ENCODE measurements around the gene GALNT4.

The GALNT4 gene

DNA sequence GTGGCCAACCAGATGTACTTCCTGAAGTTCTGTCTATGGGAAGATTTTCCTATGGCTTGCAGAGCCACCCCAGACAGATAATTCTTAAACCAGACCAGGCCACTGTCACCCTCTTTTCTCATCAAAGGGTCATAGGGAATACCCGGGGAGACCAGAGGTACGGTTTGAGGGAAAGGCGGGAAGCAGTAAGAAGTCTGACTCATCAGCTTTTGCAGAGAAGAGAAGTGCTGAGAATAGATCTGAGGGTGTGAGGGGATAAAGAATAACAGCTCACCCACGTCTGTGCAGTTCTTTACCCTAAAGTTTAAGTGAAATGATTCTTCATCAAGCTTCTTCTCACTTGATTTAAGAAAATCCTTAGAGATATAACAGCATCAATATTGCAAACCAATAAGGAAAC is 22.5 kb upstream of the GALNT4 start:
- H3K4me3 ChIP-seq (ENCODE audit: low read depth, low read length), result no peak overlapping the region
- H3K4me1 ChIP-seq (ENCODE audit: control insufficient read depth, insufficient read depth, low read length), result no peaks in the 10 kb centered on the region
- H3K27me3 ChIP-seq (ENCODE audit: control insufficient read depth, insufficient read depth, low read length), result no peaks in the 10 kb centered on the region
- H3K36me3 ChIP-seq (ENCODE audit: control insufficient read depth, insufficient read depth, low read length), result no peaks in the 10 kb centered on the region
- H3K9me3 ChIP-seq (ENCODE audit: control insufficient read depth, insufficient read depth, low read length), result no peaks in the 10 kb centered on the region
- H3K9ac ChIP-seq (ENCODE audit: low read depth, low read length), result no peak overlapping the region

DNA sequence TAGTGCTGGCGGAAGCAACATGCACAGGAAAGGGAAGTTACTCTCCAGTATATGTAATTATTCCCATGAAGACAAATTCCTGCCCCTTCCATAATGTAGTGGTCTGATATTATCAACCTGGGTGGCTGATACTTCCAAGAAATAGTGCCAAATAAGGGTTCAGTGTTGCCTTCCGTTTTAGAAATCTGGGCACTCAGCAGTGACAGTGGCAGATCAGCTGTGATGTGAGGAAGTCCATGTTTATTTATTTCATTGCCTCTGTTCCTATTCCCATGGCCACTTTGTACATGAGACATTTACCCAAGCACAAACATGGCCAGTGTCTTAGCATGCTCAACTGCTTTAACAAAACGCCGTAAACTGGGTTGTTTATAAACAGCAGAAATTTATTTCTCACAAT is 21.6 kb upstream of the GALNT4 start:
- Histone ChIP-seq H3K36me3 (ENCODE audit: control insufficient read depth, insufficient read depth, low read length) (no peaks in the 10 kb centered on the region), H3K27me3 (ENCODE audit: control insufficient read depth, insufficient read depth, low read length) (no peaks in the 10 kb centered on the region), H3K4me3 (ENCODE audit: low read depth, low read length) (no peak overlapping the region), H3K9ac (ENCODE audit: low read depth, low read length) (no peak overlapping the region), H3K9me3 (ENCODE audit: control insufficient read depth, insufficient read depth, low read length) (no peaks in the 10 kb centered on the region), H3K4me1 (ENCODE audit: control insufficient read depth, insufficient read depth, low read length) (no peaks in the 10 kb centered on the region)

DNA sequence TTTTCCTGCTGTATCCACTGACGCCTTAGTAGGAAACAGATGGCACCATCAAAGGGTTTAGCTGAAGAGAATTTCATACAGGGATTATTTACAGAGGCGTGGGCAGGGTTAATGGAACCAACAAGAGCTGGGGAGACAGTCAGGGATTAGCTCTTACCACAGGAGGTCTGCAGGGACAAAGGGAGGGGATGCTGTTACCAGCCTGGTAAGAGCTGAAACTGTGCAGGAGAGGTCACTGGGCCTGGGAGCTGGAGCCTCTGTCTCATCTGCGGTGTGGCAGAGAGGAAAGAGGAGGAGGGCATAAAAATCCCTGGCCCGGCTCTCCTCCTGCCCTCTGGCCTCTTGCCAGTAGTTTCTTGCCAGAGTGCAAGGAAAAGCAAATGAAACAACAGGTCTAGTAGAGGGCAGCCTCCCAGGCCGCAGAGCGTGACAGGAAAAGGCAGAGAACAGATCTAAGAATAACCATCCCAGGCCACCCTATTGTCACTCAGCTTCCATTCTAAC is 20.1 kb upstream of the GALNT4 start:
- Histone ChIP-seq H3K4me1 (ENCODE audit: control insufficient read depth, insufficient read depth, low read length) (no peaks in the 10 kb centered on the region), H3K36me3 (ENCODE audit: control insufficient read depth, insufficient read depth, low read length) (no peaks in the 10 kb centered on the region), H3K4me3 (ENCODE audit: low read depth, low read length) (no peak overlapping the region), H3K27me3 (ENCODE audit: control insufficient read depth, insufficient read depth, low read length) (no peaks in the 10 kb centered on the region), H3K9ac (ENCODE audit: low read depth, low read length) (no peak overlapping the region), H3K9me3 (ENCODE audit: control insufficient read depth, insufficient read depth, low read length) (no peaks in the 10 kb centered on the region)

DNA sequence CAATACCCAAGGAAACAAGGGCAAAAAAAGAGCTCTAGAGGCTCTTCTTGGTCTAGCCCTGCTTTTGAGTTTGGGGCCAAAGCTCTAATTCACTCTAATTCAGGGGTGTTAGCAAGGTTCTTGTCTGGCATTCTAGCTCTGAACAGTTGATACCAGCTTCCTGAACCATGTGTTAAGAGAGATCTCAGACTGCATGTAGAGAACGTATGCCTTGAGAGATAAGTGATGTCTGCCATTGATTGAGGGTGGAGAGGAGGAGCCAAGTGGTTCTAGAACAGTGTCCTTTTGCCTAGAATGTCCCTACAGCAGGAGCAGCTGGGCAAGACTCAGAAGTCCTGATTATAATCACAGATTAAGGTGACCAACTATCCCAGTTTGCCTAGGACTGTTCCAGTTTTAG is 19.4 kb upstream of the GALNT4 start:
- H3K9me3 ChIP-seq (ENCODE audit: control insufficient read depth, insufficient read depth, low read length), result no peaks in the 10 kb centered on the region
- no peak overlapping the region for H3K9ac ChIP-seq (ENCODE audit: low read depth, low read length)
- H3K27me3 ChIP-seq (ENCODE audit: control insufficient read depth, insufficient read depth, low read length), result no peaks in the 10 kb centered on the region
- no peaks in the 10 kb centered on the region for H3K36me3 ChIP-seq (ENCODE audit: control insufficient read depth, insufficient read depth, low read length)
- H3K4me1 ChIP-seq (ENCODE audit: control insufficient read depth, insufficient read depth, low read length), result no peaks in the 10 kb centered on the region
- H3K4me3 ChIP-seq (ENCODE audit: low read depth, low read length), result no peak overlapping the region

DNA sequence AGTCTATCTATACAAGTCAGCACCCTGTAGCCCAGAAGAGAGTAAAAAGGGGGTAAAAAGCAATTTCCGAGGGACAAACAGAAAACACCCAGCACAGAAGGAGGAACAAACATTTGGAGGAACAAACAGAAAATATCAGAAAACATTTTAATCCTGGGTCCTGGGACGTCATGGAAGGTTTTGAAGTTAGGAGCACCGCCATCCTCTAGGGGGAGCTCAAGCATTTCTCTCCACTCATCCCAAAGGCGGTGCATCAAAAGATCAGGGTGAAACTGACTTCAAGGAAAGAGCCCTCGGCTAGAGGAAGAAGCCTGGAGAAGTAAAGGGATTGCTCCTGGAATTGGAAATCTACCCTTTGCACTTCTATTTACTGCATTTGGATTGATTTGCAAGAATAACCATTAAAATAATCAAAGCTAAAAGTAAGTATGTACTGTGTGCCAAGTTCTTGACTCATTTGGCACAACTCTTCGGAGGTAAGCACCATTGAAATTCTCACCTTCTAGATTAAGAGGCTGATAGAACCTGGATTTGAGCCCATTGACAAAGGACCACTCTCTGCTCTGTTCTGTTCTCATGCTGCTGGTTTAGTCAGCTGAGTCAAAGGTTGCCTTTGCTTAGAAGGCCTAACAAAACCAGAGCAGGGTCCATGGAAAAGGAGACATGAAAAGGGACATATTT is 18.5 kb upstream of the GALNT4 start:
- Histone ChIP-seq H3K9ac (ENCODE audit: low read depth, low read length) (no peak overlapping the region), H3K4me1 (ENCODE audit: control insufficient read depth, insufficient read depth, low read length) (no peaks in the 10 kb centered on the region), H3K9me3 (ENCODE audit: control insufficient read depth, insufficient read depth, low read length) (no peaks in the 10 kb centered on the region), H3K36me3 (ENCODE audit: control insufficient read depth, insufficient read depth, low read length) (no peaks in the 10 kb centered on the region), H3K4me3 (ENCODE audit: low read depth, low read length) (no peak overlapping the region), H3K27me3 (ENCODE audit: control insufficient read depth, insufficient read depth, low read length) (no peaks in the 10 kb centered on the region)

DNA sequence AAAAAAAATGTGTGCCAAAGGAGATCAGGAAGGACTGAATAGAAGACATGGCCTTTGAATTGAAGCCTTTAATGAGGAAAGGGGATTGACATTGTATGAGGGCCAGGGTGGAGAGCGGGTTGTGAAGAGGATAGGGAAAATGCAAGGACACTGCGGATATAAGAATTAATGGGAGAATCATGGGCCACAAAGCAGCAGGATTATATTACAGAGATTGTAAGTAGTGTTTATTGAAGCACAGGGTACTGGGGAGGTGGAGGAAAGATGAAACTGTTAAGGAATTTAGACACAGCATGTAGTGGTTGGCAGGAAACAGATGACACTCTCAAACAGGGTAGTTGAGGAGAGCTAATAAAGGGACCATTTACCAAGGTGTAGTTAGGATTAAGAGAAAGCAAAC is 17.6 kb upstream of the GALNT4 start:
- Histone ChIP-seq H3K36me3 (ENCODE audit: control insufficient read depth, insufficient read depth, low read length) (no peaks in the 10 kb centered on the region), H3K4me3 (ENCODE audit: low read depth, low read length) (no peak overlapping the region), H3K9ac (ENCODE audit: low read depth, low read length) (no peak overlapping the region), H3K4me1 (ENCODE audit: control insufficient read depth, insufficient read depth, low read length) (no peaks in the 10 kb centered on the region), H3K27me3 (ENCODE audit: control insufficient read depth, insufficient read depth, low read length) (no peaks in the 10 kb centered on the region), H3K9me3 (ENCODE audit: control insufficient read depth, insufficient read depth, low read length) (no peaks in the 10 kb centered on the region)

DNA sequence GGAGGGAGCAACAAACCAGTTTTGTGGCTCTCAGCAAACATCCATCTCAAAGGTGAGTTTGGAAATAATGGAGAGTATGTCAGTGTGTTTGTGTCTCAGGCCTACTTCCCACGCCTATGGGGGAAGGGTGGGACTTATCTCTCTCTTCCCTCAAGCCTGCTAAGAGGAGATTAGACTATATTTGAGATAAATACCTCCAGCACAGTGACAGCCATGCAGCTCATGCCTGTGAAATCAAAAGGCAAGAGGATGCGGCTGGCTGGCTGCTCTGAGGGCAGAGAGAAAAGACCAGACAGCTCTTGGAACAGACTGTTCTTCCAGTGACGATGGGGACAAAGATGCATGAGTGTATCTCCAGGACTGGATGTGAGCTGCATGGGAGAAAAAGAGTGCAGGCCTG is 16.0 kb upstream of the GALNT4 start:
- H3K9me3 ChIP-seq (ENCODE audit: control insufficient read depth, insufficient read depth, low read length), result no peaks in the 10 kb centered on the region
- H3K36me3 ChIP-seq (ENCODE audit: control insufficient read depth, insufficient read depth, low read length), result no peaks in the 10 kb centered on the region
- no peaks in the 10 kb centered on the region for H3K27me3 ChIP-seq (ENCODE audit: control insufficient read depth, insufficient read depth, low read length)
- H3K4me1 ChIP-seq (ENCODE audit: control insufficient read depth, insufficient read depth, low read length), result no peaks in the 10 kb centered on the region
- no peak overlapping the region for H3K9ac ChIP-seq (ENCODE audit: low read depth, low read length)
- H3K4me3 ChIP-seq (ENCODE audit: low read depth, low read length), result no peak overlapping the region

DNA sequence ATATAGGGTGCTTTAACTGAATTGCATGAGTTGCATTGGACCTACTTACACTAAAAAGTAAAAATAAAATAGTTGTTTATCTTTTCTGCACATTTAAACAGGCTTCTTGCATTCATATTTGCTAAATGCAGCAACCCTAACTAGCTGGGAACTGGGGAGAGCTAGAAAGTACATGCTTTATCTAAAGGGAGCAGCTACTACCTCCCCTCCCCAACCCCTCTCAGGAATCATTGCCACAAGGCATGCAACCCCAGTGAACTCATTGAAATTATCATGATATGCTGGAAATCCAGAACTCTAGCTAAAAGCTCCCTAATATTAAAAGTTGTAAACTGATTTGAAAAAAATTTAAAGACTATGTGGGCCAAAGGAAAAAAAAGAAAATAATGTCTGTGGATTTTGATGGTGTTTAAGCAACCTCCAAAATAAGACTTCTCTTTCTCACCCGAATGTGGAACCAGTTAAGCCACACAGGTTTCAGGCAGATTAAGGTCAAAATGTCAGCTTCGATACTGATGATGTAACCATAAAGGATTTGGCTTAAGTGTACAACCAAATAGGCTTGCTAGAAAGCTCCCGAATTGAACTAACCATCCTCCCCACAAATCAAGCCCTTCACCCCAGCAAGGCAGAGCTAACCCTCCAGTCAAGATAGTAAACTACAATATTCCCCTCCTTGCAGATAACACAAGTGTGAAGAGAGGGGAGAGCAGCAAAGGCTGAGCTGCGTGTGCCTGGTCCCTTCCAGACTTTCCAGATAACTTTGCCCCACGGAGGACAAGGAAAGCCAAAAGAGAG is 15.0 kb upstream of the GALNT4 start:
- Histone ChIP-seq H3K9ac (ENCODE audit: low read depth, low read length) (no peak overlapping the region), H3K27me3 (ENCODE audit: control insufficient read depth, insufficient read depth, low read length) (no peaks in the 10 kb centered on the region), H3K36me3 (ENCODE audit: control insufficient read depth, insufficient read depth, low read length) (no peaks in the 10 kb centered on the region), H3K4me3 (ENCODE audit: low read depth, low read length) (no peak overlapping the region), H3K9me3 (ENCODE audit: control insufficient read depth, insufficient read depth, low read length) (no peaks in the 10 kb centered on the region), H3K4me1 (ENCODE audit: control insufficient read depth, insufficient read depth, low read length) (no peaks in the 10 kb centered on the region)

DNA sequence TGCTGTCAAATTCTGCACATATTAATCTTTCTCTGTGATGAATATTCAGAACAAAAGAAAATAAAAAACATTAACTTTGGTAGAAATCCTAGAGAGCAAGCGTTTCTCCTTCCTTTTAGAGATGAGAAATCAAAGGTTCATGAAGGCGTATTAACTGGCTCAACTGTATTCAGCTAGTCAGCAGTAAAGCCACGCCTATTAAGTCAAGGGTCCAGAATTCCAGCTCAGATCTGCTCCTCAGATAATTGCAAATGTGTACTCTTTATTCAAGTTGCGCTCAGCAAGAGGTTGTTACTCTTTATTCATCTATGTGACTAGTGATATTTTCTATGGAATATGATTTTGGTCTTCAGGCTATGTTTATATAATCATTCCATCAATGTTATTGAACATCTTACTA is 14.3 kb upstream of the GALNT4 start:
- Histone ChIP-seq H3K4me1 (ENCODE audit: control insufficient read depth, insufficient read depth, low read length) (no peaks in the 10 kb centered on the region), H3K9me3 (ENCODE audit: control insufficient read depth, insufficient read depth, low read length) (no peaks in the 10 kb centered on the region), H3K4me3 (ENCODE audit: low read depth, low read length) (no peak overlapping the region), H3K36me3 (ENCODE audit: control insufficient read depth, insufficient read depth, low read length) (no peaks in the 10 kb centered on the region), H3K27me3 (ENCODE audit: control insufficient read depth, insufficient read depth, low read length) (no peaks in the 10 kb centered on the region), H3K9ac (ENCODE audit: low read depth, low read length) (no peak overlapping the region)

DNA sequence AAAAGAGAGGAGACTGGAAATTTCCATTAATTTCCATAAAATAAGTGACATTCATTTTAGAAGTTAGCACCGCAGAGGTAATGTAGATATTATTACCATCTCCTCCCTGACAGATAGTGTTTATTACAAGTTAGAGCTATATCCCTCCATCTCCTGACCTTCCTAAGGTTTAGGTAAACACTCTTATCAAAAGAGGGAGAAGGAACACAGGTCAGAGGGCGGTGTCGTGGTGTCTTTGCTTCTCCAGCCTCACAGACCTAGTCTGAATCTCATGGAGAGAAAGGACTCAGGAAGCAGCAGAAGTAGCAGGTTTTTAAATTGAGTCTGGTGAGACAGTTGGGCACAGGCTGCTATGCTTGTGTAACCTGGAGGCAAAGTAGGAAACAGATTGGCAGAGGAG is 12.8 kb upstream of the GALNT4 start:
- Histone ChIP-seq H3K4me3 (ENCODE audit: low read depth, low read length) (no peak overlapping the region), H3K36me3 (ENCODE audit: control insufficient read depth, insufficient read depth, low read length) (no peaks in the 10 kb centered on the region), H3K9me3 (ENCODE audit: control insufficient read depth, insufficient read depth, low read length) (no peaks in the 10 kb centered on the region), H3K4me1 (ENCODE audit: control insufficient read depth, insufficient read depth, low read length) (no peaks in the 10 kb centered on the region), H3K9ac (ENCODE audit: low read depth, low read length) (no peak overlapping the region), H3K27me3 (ENCODE audit: control insufficient read depth, insufficient read depth, low read length) (no peaks in the 10 kb centered on the region)

DNA sequence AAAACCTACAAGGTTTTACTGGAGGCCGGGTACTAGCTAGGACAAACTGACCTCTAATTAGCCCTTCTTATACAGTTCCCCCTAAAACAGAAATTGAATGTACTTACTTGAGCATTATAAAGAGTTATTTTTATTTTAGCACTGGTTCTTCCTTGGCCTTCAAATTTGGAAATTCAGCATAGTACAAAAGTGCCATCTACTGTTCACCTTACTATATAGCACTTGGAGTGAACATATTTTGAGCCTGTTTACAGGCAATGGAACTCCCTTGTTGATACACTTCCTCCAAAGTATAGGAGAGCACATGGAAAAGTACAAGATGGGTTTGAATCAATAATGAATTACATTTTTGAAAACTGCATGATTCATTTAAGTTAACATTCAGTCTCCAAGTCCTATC is 5.1 kb upstream of the GALNT4 start:
- Histone ChIP-seq H3K9me3 (ENCODE audit: control insufficient read depth, insufficient read depth, low read length) (no peaks in the 10 kb centered on the region), H3K4me1 (ENCODE audit: control insufficient read depth, insufficient read depth, low read length) (no peaks in the 10 kb centered on the region), H3K9ac (ENCODE audit: low read depth, low read length) (no peak overlapping the region), H3K4me3 (ENCODE audit: low read depth, low read length) (no peak overlapping the region), H3K27me3 (ENCODE audit: control insufficient read depth, insufficient read depth, low read length) (no peaks in the 10 kb centered on the region), H3K36me3 (ENCODE audit: control insufficient read depth, insufficient read depth, low read length) (no peaks in the 10 kb centered on the region)

DNA sequence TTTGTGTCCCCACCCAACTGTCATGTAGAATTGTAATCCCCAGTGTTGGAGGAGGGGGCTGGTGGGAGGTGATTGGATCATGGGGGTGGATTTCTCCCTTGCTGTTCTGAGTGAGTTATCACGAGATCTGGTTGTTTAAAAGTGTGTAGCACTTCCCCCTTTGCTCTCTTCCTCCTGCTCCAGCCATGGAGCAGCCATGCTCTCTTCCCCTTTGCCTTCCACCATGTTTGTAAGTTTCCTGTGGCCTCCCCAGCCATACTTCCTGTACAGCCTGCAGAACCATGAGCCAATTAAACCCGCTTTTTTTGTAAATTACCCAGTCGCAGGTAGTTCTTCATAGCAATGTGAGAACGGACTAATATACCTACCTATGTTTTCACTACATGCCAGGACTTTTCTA is 3.8 kb upstream of the GALNT4 start:
- Histone ChIP-seq H3K4me3 (ENCODE audit: low read depth, low read length) (no peak overlapping the region), H3K27me3 (ENCODE audit: control insufficient read depth, insufficient read depth, low read length) (no peaks in the 10 kb centered on the region), H3K4me1 (ENCODE audit: control insufficient read depth, insufficient read depth, low read length) (no peaks in the 10 kb centered on the region), H3K9me3 (ENCODE audit: control insufficient read depth, insufficient read depth, low read length) (no peaks in the 10 kb centered on the region), H3K9ac (ENCODE audit: low read depth, low read length) (no peak overlapping the region), H3K36me3 (ENCODE audit: control insufficient read depth, insufficient read depth, low read length) (no peaks in the 10 kb centered on the region)
